ACHN (cell line): Measurements from ENCODE around the gene LAMA4.

Source experiments
- DNase-seq: peaks from one replicate; pipeline ENCODE4 v3.0.0-alpha.2; 2015
- in situ Hi-C: cut with HindIII; loops from 2 replicates; pipeline ENCODE4 v1.10.0; 2017; ENCODE audit warnings: low sequenced_read_pairs, low pct_ligation_motif_present, low pct_unique_long_range_greater_than_20kb

Gene LAMA4

DNA sequence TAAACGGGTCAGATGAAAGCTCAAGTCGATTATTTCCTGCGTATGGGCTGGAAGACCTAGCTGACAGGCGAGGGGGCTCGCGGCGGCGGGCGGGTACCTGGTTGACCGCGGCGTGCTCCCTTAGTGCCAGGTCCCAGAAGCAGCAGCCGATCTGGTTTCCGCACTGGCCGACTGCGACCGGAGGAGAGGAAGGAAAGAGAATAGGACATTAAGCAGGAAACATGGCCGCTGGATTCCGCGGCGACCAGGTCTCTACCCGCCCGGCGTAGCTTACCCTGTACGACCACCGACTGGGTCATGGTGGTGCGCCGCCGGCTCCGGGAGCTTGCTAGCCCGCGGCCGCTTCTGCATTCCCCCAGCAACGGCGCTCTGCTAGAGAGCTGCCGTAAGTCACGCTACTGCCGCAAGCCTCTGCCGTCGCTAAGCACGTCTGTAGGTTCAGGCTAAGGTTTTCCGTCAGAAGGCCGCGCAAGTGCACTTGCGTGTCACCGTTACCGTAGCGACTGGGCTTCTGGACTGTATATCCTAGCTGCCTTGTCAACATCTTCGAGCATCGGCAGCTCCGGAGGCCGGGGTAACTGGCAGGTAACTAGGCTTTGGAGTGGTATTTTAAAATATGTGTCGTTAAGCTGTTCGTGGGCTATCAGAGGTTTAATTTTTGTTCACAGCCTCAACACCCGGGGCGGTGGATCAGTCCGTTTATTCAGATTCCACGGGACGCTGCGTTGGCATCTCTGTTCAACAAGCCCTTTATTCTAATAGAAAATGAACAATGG, 167.0 kb downstream of the LAMA4 start, which contains the start of the genes FAM229B and TUBE1:
Gene FAM229B, plus strand, starts transcription at position 456 of the 776 bp plus-strand sequence. CDS start 11,693 bp downstream, outside the sequence.
Gene TUBE1, minus strand, starts transcription at position 347 of the 776 bp plus-strand sequence. Its CDS starts 48 bp downstream, at position 299.
- in situ Hi-C loops = no loop called here

DNA sequence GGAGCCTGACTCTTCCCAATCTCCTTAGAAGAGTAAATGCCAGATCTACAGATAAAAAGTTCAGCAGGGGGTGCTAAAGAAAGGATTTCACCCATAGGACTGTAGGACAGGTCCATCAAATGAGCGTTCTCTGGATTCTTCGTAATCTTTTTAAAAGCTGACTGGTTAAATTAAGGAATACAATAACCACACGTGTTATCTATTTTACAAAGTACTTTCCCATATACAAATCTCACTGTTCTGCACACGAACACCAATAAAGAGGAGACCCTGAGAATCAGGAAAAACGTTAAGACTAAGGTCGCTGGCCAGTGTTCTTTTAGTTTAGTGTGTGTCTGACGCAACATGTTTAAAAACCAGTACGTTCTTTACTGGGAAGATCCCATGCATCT, 167.6 kb downstream of the LAMA4 start:
- in situ Hi-C loops = no loop called here

More for the DNA sequence above, 167.0 kb downstream of the LAMA4 start, which contains the start of the genes FAM229B and TUBE1:
- DNase-seq = peak; percentile 92

DNA sequence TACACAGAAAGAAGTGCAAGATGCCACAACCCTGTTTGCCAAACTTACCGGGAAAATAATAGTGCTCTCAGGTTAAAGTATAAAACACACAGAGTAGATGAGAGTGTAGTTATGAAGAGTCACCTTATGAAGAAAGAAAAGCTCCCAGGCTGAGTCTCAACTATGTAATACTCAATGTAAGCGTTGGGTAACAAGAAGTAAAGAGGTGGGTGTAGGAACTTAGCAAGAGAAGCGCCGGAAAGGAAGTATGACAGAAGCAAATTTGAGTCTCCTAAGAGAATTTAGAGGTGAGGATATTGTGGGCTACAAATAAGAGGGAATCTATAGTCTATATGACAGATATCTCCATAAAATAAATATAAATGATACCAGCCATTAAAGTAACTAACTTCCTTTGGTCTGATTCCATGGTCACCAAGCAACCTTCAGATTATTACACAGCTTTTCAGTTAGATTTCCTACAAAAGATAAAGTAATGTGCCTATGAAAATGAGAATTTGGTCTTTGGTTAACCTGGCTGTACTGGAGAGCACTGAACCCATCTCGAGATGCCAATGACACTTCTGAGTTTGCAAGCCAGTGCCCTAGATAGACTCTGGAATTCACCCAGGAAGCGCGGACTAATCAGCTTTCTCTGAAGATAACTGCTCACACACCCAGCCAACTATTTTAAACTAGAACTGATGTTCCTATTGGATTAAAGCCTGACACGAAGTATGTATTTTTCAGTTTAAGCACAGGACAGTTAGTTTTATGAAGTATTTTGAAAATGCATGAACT, 168.9 kb downstream of the LAMA4 start:
- DNase-seq = no peak
- in situ Hi-C loops = no loop called here

More for the DNA sequence above, 167.6 kb downstream of the LAMA4 start:
- peak; percentile 74 for DNase-seq

DNA sequence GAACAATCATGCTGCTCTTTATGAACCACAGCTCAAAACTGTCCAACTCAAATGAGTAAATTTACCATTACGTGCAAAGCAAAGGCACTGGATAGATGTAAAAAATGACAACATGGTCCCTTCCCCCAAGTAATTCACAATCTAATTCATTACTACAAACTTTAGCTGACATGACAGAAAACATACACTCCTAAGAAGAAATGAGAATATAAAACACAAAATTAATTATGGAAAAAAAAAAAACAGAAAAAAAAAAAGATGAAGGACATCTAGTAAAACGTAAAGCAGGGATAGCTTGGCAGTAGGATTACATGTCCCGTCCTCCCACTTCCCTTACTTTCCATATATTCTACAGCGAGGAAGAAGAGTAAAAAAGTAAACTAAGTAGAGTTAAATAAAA, 172.8 kb downstream of the LAMA4 start:
- in situ Hi-C loops = no loop called here

DNA sequence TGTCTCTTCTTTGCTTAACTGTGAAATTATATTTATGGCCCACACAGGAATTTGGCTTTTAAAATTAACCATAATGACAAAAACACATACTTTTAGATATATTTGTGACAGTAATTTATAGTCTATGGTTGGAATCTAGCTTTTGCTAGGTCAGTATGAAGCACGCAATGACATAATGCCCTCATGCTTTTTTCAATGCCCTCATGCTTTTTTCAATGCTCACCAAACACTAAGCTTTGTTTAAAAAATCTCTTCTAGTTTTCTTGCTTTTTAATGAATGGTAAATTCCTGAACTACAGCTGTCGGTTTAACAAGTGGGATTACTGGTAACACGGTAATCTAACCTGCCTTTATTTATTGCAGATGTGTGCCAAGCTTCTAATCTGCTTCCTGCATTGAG, 187.8 kb downstream of the LAMA4 start:
- in situ Hi-C loops = no loop called here
- DNase-seq = no peak

More for the DNA sequence above, 172.8 kb downstream of the LAMA4 start:
- no peak for DNase-seq

DNA sequence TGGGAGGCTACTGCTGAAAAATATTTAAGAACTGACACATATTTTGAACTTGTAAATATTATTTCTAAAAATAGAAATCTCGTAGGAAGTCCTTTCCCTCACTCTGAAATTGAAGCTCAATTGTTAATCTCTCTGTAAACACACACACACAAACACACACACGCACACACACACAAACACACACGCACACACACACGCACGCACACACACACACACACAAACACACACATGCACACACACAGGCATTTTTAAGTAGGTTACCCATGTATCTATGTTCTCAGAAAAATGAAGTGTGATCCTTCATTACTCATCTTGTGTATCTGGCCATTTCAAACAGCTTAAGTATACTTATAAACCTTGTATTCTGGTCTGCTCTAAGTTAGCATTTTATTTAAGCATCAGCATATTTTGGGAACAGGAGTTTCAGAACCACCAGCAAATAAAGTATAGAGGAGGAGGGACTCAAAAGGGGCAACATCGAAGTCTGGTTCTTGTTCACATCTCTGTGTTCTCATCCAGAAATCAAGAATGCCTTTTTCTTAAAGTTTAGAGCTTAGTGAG, 188.9 kb downstream of the LAMA4 start:
- DNase-seq = no peak
- in situ Hi-C loops = no loop called here

DNA sequence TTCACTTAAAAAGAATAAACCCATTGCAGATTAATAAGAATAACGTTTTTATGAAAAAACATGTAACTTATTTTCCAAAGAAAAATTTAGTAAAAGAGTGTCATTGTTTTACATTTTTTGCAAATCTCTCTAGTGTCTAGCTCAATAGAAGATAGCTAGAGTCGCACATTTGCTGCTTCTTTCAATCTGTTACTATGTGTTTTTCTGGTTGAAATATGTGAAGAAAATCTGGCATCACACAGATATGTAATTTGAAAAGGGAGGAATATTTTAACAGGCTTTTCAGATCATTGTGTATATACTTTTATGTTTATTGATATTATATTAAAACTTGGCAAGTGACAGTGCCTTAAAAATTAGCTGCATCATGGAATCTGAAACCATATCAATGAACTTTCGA, 191.4 kb downstream of the LAMA4 start:
- in situ Hi-C loops = no loop called here
- DNase-seq = no peak

DNA sequence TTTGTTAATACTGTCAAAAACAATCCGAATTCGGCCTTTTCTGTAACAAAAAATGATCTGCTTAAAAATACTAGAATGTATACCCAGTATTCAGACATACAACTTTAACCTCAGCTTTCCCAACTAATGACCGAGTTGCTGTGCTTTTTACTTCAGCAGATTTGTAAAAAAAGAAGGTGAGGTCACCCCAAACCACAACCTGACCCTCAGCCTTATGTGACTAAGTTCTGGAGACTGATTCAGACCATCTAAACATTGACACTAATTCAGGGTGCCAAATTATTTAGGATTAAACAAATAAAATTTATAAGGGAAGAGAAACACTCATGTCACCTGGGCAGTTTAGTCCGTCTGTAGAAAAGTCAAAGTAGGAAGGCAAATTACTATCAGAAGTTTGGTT, 192.8 kb downstream of the LAMA4 start:
- DNase-seq = no peak

More for the DNA sequence above, 192.8 kb downstream of the LAMA4 start:
- in situ Hi-C loops = no loop called here
